Fibroblast of lung (primary cell): ENCODE data around the gene RER1.

Experiments
- CTCF ChIP-seq, 2 donors: IDR thresholded peaks in 1 of 2; conservative IDR thresholded peaks in 1 of 2; 1 replicate in 1 of 2; 2 replicates in 1 of 2; pipeline ENCODE4 v1.5.1; 2011 to 2012; ENCODE audit warnings: low read length in 2 of 2, control low read depth in 1 of 2, inconsistent platforms in 1 of 2, low read depth in 1 of 2, mild to moderate bottlenecking in 1 of 2
- EZH2 ChIP-seq: IDR thresholded peaks from 2 replicates; pipeline ENCODE4 v1.5.1; 2012; ENCODE audit warnings: low read length, control low read depth, mild to moderate bottlenecking; ENCODE audit errors: missing control alignments

- TF ChIP-seq CTCF (conservative IDR thresholded peaks at IDR 0.05 in 1 of 2, IDR thresholded peaks at IDR 0.05 in 1 of 2; ENCODE audit: low read depth in 1 of 2, low read length in 2 of 2), result no peak
- TF ChIP-seq EZH2, result no peak
Measured at GRCh38 chr1:2391931-2392509, 379 bp downstream of the RER1 start.
